PFSK-1 (cell line): ENCODE data around the gene COLEC11.

Experiments
- FOXP2 ChIP-seq: optimal IDR thresholded peaks from 2 replicates; pipeline ENCODE3; 2011; ENCODE audit warnings: borderline replicate concordance, control low read depth, inconsistent platforms; ENCODE audit not compliant: insufficient read depth; ENCODE audit errors: extremely low read length, extremely low read depth
- POLR2AphosphoS5 ChIP-seq: IDR thresholded peaks from 2 replicates; pipeline ENCODE4 v1.6.1; 2012; ENCODE audit warnings: low read depth, mild to moderate bottlenecking, control low read depth, low read length, moderate library complexity
- SIN3A ChIP-seq: IDR thresholded peaks from 2 replicates; pipeline ENCODE4 v1.6.1; 2012; ENCODE audit warnings: mild to moderate bottlenecking, low read length, moderate library complexity, borderline replicate concordance; ENCODE audit not compliant: insufficient read depth
- TAF1 ChIP-seq: IDR thresholded peaks from 2 replicates; pipeline ENCODE4 v1.6.1; 2012; ENCODE audit warnings: low read length, control low read depth, borderline replicate concordance; ENCODE audit not compliant: insufficient read depth
- TF ChIP-seq, protein P1 (sequence below), 2 experiments: IDR thresholded peaks; 2 replicates each; pipeline versions ENCODE4 v1.6.1 to v1.8.0; 2011 to 2012; ENCODE audit warnings: low read depth in 2 of 2, low read length in 2 of 2, control low read depth in 1 of 2, inconsistent platforms in 1 of 2, mild to moderate bottlenecking in 1 of 2, moderate library complexity in 1 of 2; ENCODE audit not compliant: insufficient read depth in 1 of 2

The COLEC11 gene

GRCh38 chr2:3584608-3585260 lies 10.2 kb upstream of the COLEC11 start:
- no peak for TF ChIP-seq TAF1
- TF ChIP-seq POLR2AphosphoS5 = no peak
- no peak for TF ChIP-seq FOXP2
- TF ChIP-seq SIN3A = no peak
- TF ChIP-seq, protein P1, sequence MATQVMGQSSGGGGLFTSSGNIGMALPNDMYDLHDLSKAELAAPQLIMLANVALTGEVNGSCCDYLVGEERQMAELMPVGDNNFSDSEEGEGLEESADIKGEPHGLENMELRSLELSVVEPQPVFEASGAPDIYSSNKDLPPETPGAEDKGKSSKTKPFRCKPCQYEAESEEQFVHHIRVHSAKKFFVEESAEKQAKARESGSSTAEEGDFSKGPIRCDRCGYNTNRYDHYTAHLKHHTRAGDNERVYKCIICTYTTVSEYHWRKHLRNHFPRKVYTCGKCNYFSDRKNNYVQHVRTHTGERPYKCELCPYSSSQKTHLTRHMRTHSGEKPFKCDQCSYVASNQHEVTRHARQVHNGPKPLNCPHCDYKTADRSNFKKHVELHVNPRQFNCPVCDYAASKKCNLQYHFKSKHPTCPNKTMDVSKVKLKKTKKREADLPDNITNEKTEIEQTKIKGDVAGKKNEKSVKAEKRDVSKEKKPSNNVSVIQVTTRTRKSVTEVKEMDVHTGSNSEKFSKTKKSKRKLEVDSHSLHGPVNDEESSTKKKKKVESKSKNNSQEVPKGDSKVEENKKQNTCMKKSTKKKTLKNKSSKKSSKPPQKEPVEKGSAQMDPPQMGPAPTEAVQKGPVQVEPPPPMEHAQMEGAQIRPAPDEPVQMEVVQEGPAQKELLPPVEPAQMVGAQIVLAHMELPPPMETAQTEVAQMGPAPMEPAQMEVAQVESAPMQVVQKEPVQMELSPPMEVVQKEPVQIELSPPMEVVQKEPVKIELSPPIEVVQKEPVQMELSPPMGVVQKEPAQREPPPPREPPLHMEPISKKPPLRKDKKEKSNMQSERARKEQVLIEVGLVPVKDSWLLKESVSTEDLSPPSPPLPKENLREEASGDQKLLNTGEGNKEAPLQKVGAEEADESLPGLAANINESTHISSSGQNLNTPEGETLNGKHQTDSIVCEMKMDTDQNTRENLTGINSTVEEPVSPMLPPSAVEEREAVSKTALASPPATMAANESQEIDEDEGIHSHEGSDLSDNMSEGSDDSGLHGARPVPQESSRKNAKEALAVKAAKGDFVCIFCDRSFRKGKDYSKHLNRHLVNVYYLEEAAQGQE (IDR thresholded peaks at IDR 0.05; ENCODE audit: insufficient read depth in 1 of 2, low read depth in 2 of 2, low read length in 2 of 2) = no peak

- TF ChIP-seq SIN3A (peak; percentile 3; the same call in 1 of the 2 replicates), POLR2AphosphoS5 (peak; percentile 70), FOXP2 (peak; percentile 44), TAF1 (0 out of 2 replicates have a peak, but pooled peaks have one; percentile 48)
- TF ChIP-seq, protein P1 (IDR thresholded peaks at IDR 0.05; ENCODE audit: insufficient read depth in 1 of 2, low read depth in 2 of 2, low read length in 2 of 2) = peak; percentile 19 to 38; a peak in 1 of 4 replicates
Observed at GRCh38 chr2:3585261-3586109, 9.4 kb upstream of the COLEC11 start.

- TF ChIP-seq FOXP2 (no peak), TAF1 (no peak), SIN3A (no peak), POLR2AphosphoS5 (no peak)
- TF ChIP-seq, protein P1 (IDR thresholded peaks at IDR 0.05; ENCODE audit: insufficient read depth in 1 of 2, low read depth in 2 of 2, low read length in 2 of 2) = no peak
Observed at GRCh38 chr2:3586220-3586619, 8.7 kb upstream of the COLEC11 start.

- TF ChIP-seq, protein P1 (IDR thresholded peaks at IDR 0.05; ENCODE audit: insufficient read depth in 1 of 2, low read depth in 2 of 2, low read length in 2 of 2) = no peak
- TF ChIP-seq SIN3A (no peak), TAF1 (no peak), POLR2AphosphoS5 (no peak), FOXP2 (no peak)
Observed at GRCh38 chr2:3587021-3587420, 7.9 kb upstream of the COLEC11 start.
